Measurements from ENCODE around the gene ERC1.

The ERC1 gene

DNA sequence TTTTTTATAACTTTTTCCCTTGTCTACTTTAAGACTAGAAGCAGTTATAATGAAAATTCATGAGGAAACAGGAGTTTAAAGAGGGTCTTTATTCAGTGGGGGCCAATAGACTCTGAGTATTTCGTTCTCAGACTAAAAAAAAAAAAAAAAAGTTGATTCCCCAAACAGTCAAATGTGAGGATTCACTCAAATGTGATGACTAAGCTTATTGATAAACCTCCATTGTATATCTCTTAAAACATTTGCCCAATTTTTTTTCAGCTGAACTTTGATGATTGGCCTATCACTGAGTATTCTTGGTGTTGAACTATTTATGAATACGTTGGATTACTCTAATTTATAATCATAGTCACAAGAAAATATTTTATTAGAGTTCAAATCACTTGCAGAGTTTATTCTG is 265.3 kb downstream of the ERC1 start:
- H3K27ac ChIP-seq = no peak overlapping the region
- H3K4me3 ChIP-seq = no peak overlapping the region

DNA sequence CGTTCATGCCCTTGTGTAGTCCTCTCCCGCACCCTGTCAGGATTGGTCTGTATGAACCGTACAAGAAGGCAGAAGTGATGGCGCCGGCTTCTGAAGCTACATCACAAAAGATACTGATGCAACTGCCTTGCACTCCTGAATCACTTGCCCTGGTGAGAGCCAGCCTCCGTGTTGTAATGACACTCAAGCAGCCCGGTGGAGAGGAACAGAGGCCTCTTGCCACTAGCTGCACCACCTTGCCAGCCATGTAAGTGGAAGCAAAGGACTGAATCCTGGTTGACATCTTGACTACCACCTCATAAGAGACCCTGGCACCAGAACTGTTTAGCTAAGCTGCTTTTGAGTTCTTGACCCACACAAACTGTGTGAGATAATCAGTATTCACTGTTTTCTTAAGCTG is 266.0 kb downstream of the ERC1 start:
- no peak overlapping the region for H3K27ac ChIP-seq
- no peak overlapping the region for H3K4me3 ChIP-seq

DNA sequence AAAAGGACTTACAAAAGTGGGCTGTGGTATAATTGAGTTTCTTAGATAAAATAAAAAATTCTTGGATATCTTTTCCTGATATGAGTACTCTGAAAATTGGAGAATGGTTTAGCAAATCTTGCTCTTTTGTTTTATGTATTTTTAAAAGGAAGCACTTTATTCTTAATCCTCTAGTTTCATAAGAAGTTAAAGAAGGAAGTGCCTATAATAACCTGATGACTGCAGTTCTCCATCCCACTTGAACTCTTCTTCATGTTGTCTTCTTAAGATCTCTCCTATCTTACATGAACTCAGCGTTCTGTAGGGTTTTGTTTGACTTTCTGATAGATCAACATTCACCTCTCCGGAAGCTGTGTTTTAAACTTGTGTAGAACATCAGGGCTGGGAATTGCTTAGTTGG is 271.0 kb downstream of the ERC1 start:
- no peak overlapping the region for H3K27ac ChIP-seq

DNA sequence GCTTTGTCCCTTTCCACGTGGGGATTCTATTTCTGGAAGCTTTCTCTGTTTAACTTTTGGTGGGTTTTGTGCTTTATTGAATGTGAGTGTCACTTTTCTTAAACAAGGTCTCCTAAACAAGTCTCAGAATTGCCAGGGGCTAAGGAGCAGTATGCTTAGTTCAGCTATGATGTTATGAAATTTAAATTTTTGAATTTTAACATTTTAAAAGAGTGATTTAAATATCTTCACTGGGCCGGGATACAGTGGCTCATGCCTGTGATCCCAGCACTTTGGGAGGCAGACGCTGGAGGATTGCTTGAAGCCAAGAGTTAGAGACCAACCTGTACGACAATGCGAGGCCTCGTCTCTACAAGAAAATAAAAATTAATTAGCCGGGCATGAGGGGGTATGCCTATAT is 276.2 kb downstream of the ERC1 start:
- H3K4me3 ChIP-seq = no peak overlapping the region
- H3K27ac ChIP-seq = no peak overlapping the region

More for the DNA sequence above, 271.0 kb downstream of the ERC1 start:
- H3K4me3 ChIP-seq = no peak overlapping the region

DNA sequence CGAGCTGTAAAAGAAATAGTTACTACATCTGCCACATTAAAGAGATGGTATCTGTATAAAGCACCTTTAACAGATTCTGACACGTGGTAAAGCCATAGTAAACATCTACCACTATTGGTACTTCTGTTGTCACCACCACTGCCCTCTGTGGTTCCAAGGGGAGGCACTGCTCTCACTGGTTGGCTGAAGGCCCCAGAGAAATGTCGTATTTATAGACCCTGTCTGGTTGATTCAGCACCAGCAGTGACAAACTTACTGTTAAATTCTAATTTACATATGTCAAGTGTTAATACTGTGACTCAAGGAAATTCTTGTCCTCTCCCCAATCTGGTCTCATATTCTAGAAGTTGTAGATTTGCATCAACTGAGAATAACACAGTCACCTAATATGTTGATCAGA is 281.1 kb downstream of the ERC1 start:
- Histone ChIP-seq H3K4me3 (no peak overlapping the region), H3K27ac (no peak overlapping the region)

DNA sequence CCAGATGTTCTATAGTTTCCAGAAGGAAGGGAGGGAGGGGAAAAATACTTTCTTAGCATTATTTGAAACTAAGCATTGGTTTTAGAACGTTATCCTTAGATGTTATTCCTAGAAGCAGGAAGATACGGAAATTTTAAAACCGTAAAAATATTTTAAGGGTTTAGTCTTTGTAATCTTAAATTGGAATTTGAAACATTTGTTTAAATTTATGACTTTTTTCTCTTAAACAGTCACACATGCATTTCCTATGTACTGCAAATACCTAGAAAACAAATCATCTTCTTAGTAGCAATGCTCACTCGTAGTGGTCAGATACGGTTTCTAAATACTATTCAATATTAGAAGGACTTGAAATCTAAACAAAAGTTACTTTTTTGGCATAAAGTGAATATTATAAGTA is 282.0 kb downstream of the ERC1 start:
- Histone ChIP-seq H3K27ac (no peak overlapping the region), H3K4me3 (no peak overlapping the region)

DNA sequence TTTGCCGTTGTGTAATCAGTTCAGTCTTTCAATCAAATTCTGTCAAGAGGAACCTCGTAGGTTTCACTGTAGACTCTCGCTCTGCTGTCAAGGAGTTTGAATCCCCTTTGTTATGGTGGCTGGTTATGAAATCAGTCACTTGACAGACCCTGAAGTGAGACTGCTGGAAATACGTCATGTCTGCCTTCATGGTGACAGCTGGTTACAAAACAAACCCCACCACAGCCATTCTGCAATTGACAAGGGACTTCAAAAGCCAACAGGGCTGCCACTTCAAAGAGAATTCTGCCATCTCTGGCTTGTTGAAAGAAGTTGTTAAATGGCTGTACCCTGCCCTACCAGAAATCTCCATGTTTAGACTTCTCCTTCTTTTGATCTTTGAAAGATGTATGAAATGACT is 286.9 kb downstream of the ERC1 start:
- H3K27ac ChIP-seq = no peak overlapping the region
- H3K4me3 ChIP-seq = no peak overlapping the region

DNA sequence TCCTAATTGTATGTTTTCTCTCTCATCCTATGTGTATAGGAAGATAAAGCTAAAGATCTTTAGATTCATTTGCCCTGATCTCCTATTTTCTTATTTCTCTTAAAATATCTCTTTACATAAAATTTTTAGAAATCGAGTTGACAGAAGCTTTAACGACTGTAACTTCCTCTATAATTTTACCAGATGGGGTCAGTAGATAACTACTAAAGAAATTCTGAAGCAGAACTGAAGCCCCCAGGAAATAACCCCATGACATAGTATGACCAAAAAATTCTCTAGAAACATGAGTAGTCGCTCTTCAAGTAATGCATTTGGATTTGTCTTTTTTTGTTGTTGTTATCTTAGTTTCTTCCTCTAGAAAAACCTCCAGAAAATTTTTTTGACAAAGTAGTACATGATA is 288.0 kb downstream of the ERC1 start:
- no peak overlapping the region for H3K27ac ChIP-seq
- no peak overlapping the region for H3K4me3 ChIP-seq

DNA sequence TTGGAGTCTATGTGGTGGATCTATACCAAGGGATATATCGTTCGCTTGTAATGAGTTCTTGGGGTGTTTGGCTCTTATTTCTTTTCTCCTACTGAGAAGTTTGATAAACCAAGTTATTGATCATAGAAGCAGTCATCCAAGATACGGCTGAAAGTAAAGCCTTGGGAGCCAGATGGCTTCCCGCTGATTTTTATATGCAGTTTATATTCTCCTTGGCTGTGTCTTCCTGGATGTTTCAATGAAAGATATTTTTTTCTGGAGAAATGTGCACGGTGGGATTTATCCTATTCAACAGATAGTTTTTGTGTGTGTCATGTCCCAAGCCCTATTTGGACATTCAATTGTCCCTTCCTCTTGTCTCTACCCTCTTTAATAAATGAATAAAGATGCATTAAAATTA is 289.0 kb downstream of the ERC1 start:
- Histone ChIP-seq H3K27ac (no peak overlapping the region), H3K4me3 (no peak overlapping the region)

DNA sequence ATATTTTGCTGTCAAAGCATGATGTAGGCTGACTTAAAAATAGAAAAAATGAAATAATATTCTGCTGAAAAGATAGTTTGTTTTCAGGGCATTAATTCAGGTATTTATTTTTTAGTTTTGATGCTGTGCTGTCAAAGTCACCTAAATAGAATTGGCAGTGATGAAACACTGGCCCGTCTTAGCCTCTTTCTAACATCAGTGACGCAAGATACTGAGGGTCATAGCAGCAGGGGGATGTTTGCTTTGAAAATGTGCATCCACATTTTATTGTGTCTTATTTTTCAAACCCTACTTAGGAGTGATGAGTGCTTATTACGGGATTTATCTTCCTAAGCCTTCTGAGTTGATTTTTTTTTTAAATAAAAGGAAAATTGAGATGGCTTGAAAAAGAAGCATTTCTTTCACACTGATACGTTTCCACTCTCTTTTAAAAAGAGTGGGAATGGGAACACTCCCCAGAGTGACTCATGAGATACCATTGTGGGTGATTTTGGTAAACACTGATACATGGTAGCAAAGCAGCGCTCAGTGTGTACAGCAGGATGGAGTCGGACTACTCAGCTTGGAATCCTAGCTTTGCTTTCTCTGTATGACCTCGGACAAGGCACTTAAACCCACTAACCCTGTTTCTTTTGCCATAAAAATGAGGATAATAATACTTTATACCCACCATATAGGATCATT is 290.8 kb downstream of the ERC1 start:
- Histone ChIP-seq H3K4me3 (no peak overlapping the region), H3K27ac (peak overlapping the region in 4 of 21 experiments; percentile 5 to 45 (median 21))

DNA sequence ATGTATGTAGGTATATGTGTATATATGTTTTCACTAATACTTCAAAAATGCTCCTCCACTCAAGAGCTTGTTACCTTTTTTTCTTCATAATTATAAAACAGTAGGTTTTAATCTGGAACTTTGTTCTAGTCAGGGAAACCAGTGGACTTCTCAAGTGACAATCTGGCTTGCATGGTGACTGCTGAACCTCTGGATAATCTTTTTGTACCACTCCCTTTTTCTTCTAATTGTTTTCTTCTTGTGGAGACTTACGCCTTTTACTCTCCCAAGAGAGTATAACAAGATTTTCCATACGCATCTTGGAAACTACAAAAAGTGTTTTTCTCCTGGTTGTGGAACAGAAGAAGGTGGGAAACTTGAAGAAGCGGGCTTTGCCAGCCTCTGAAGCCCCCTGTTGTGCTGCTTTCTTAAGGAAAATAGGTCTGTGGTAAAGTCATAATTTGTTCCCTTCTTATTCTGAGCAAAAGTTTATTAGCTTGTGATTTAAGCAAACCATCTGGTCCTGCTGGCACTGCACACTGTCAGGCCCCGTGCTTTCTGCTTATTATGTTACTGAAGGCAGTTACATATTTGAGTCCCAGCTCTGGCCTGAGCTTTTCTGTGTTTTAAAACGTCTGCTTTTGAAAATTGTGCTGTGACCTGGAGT is 291.8 kb downstream of the ERC1 start:
- Histone ChIP-seq H3K27ac (peak overlapping the region in 7 of 21 experiments; percentile 5 to 61 (median 30)), H3K4me3 (no peak overlapping the region)

DNA sequence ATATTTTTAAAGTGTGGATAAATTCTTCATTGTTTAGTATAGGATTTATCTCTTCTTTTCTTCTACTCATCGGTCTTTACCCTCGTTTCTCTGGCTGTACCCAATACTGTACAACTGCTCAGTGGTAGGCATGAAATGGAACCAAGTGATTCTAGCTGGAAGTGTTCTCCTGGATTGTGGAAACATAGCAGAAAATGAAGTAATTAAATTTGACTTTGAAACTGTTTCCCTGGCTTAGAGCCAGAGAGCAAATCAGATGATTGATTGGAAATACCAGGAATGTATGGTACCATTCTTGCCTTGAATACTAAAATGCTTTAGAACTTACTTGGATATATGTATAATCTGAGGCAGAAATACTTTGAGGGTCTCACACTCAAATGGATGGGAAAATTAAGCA is 292.3 kb downstream of the ERC1 start:
- Histone ChIP-seq H3K4me3 (no peak overlapping the region), H3K27ac (peak overlapping the region in 6 of 21 experiments; percentile 8 to 61 (median 38))

DNA sequence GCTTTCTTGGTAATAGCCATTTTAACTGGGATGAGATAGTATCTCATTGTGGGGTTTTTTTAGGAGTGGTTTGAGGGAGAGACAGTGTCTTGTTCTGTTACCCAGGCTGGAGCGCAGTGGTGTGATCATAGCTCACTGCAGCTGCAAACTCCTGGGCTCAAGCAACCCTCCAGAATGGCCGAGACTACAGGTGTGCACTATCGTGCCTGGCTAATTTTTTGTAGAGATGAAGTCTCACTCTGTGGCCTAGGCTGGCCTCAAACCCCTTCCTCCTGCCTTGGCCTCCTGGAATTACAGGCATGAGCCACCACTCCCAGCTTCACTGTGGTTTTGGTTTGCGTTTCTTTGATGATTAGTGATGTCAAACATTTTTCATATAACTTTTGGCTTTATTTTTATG is 293.6 kb downstream of the ERC1 start:
- no peak overlapping the region for H3K4me3 ChIP-seq
- H3K27ac ChIP-seq = no peak overlapping the region

DNA sequence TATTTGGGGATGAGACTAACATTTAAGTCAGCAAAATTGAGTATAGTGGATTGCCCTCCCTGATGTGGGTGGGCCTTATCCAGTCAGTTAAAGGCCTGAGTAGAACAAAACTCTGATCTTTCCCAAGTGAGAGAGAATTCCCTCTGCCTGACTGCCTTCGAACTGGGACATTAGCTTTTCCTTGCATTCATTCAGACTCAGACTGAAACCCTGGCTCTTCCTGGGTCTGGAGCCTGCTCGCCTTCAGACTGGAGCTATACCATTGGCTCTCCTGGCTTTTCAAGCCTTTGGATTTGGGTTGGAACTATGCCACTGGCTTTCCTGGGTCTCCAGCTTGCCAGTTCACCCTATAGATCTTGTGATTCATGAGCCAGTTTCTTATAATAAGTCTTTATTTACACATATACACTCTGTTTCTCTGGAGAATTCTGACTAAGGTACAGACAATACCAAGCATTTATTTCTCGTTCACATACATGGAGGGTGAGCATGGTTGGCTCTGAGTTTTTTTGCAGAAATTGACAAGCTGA is 296.5 kb downstream of the ERC1 start:
- H3K4me3 ChIP-seq = no peak overlapping the region

DNA sequence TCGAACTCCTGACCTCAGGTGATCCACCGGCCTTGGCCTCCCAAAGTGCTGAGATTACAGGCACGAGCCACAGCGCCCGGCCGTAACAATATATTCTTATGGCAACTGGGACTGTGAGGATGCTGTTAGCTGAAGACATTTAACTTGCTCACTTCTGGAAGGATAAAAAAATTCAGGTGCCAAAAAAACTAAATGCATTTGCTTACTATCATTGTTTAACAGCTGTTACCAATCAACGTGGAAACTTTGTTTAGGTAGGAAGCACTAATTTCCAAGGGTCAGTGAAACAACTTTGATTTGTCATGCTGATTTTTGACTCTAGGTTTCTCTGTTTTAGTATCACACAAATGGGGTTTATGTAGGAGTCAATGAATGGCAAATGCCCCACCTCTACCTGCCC is 297.3 kb downstream of the ERC1 start:
- no peak overlapping the region for H3K4me3 ChIP-seq
- no peak overlapping the region for H3K27ac ChIP-seq

More for the DNA sequence above, 296.5 kb downstream of the ERC1 start:
- no peak overlapping the region for H3K27ac ChIP-seq

DNA sequence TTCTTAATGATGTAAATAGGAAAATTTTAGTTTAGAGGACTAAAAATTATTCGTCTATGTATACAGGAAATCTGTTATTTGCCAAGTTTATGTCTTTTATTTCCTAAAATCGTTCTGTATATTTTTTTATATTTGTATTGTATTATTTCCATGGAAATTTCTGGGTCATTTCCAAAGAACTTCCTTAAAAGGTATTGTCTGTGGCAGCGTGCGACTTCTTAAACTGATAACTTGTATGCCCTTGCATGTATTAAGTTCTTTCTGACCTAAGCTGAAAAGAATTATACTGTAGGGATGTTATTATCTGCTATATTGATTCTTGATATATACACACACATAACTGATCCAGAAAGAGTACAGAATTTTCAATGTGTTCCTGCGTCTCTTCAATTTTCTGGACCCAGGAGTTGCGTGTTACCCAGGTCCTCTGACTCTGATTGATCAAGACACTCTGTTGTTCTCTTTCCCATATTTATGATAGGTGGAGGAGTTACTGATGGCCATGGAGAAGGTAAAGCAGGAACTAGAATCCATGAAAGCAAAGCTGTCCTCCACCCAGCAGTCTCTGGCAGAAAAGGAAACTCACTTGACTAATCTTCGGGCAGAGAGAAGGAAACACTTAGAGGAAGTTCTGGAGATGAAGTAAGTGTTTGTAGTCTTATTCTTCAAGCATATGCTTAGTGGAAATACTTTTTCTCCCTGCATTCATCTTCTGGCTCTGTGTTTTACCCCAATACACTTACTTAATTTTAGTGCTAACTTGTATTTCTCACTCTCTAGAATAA is 298.5 kb downstream of the ERC1 start:
- Histone ChIP-seq H3K4me3 (no peak overlapping the region), H3K27ac (peak overlapping the region in 2 of 21 experiments; percentile 3 to 11)

DNA sequence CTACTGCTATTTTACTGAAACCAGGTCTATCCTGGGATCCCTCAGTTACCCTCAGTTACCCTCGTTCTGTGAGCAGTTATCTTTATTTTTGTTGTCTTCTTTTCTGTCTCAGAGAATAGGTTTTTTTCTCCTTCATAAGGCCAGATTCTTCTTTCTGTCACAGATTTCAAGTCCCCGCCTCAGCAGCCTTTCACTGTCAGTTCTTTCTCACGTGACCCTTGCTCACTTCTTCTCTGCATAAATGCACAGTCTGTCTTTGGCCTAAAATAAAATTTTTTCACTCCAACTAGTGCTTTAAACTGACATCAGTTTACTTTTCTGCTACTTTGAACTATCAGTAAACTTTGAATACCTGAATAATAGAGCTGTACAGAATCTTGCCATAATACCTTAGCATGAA is 299.7 kb downstream of the ERC1 start:
- peak overlapping the region in 1 of 21 experiments; percentile 44 for H3K27ac ChIP-seq
- no peak overlapping the region for H3K4me3 ChIP-seq

DNA sequence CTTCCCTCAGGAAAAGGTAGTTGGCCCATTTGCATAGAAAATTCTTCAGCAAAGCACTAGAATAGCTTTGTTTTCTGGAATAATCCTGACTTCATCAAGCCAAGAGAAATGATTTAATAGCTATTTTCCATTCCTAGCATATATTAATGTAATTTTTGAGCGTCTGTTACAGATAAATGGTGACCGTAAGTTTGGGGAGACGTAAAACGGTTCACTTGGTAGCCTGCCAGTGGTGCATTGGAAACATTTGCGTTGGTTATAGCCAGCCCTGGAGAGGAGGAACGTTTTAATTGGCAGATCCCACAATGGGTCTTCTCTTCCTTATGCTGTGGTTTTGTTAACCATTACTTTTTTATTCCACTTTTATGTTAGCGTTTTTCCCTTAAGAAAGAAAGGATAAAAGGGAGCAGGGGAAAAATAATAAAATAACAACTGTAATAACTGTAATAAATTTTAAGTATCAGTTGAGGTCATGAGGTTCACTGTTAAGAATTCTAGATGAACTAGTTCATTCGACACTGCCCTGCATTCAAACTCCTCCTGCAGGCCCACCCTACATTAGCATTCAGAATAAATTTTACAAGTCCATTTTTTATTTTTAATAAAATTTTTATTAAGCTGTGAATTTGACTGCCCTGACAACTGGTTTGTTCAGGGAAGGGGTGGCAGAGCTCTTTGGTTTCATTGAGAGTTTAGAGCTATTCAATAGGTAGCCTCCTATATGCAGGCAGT is 300.7 kb downstream of the ERC1 start:
- no peak overlapping the region for H3K27ac ChIP-seq

DNA sequence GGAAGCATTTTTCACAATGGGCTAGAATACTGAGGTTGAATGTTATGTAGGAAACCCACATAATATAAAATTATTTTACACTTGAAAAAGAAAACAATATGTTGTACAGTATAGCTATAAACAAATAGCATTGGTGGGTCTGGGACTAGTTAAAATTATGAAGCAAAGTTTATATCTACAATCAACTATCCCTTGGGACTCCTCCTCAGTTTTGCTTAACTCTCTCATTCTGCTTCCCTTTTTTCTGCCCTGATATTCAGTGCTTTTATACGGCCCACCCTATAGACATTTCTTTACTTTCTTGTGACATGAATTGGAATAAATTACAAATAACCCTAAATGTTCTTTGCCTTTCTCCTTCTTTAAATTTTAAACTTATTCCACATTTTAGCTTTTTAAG is 302.9 kb downstream of the ERC1 start:
- H3K27ac ChIP-seq = no peak overlapping the region
- H3K4me3 ChIP-seq = no peak overlapping the region

More for the DNA sequence above, 300.7 kb downstream of the ERC1 start:
- no peak overlapping the region for H3K4me3 ChIP-seq

DNA sequence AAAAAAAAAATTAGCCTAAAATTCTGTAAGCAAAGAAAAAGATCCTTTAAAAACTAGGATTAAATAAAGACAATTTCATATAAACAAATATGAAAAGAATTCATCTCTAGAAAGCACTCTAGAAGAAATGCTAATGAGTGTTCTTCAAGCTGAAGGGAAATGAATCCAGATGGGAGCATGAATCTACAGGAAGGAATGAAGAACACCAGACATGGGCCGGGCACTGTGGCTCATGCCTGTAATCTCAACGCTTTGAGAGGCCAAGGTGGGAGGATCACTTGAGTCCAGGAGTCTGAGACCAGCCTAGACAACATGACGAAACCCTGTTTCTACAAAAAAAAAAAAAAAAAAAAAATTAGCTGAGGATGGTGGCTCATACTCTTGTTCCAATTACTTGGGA is 306.2 kb downstream of the ERC1 start:
- H3K27ac ChIP-seq = no peak overlapping the region
- H3K4me3 ChIP-seq = no peak overlapping the region
